Measurements from ENCODE around the gene FUZ. TPM values are rescaled to one million over a fixed set of nuclear protein-coding genes. Genes with fewer than 3 reads are reported as not detected.

The FUZ gene
- total and polyA plus RNA-seq, 2 donors: 16.6 to 20.9 TPM

DNA sequence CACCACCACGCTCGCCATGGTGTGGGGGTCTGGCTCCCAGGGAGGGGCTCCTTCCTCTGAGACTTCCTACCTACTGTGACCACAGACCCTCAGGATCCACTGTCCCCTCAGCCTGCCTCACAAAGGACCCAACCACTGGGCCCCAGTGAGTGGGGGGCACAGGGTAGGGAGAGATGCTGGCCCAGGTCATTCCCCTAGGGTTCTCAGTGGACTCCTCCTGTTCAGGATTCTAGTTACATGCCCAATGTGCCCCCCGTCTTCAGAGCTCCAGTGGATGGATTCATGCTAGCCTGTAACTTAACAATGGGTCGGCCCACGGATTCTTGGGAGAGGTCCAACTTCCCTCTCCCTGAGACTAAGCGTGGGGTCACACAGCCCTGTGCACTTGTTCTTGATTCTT, 49.9 kb downstream of the FUZ start, which contains the start of gene TSKS:
TSKS (minus strand) TSS at position 77 of the 400 bp plus-strand sequence; CDS start at position 18, 59 bp downstream.
- no peak for DNase-seq (ENCODE audit: low read depth in 6 of 9, low spot score in 9 of 9)
- no peaks in the 10 kb centered on the region for H3K27me3 ChIP-seq (ENCODE audit: control insufficient read depth in 2 of 2, insufficient read depth in 1 of 2, low read length in 1 of 2)
- H3K4me3 ChIP-seq (ENCODE audit: low read length in 2 of 2): no peak within 1 kb of the TSS
- no peaks in the 10 kb centered on the region for H3K36me3 ChIP-seq (ENCODE audit: control insufficient read depth in 2 of 2, insufficient read depth in 2 of 2, low read length in 1 of 2)
- peaks cover 15 to 35% of the 10 kb centered on the region in 2 donors for H3K4me1 ChIP-seq (ENCODE audit: control insufficient read depth in 2 of 2, insufficient read depth in 2 of 2, low read length in 2 of 2)
- peak within 1 kb of the TSS; percentile 70 to 88 for H3K27ac ChIP-seq (ENCODE audit: low read depth in 1 of 2, low read length in 1 of 2)
- no peaks in the 10 kb centered on the region for H3K9me3 ChIP-seq (ENCODE audit: control insufficient read depth in 2 of 2, insufficient read depth in 1 of 2, low read length in 1 of 2)
- WGBS: 98% methylated on average over 6 of the region's 6 CpGs

DNA sequence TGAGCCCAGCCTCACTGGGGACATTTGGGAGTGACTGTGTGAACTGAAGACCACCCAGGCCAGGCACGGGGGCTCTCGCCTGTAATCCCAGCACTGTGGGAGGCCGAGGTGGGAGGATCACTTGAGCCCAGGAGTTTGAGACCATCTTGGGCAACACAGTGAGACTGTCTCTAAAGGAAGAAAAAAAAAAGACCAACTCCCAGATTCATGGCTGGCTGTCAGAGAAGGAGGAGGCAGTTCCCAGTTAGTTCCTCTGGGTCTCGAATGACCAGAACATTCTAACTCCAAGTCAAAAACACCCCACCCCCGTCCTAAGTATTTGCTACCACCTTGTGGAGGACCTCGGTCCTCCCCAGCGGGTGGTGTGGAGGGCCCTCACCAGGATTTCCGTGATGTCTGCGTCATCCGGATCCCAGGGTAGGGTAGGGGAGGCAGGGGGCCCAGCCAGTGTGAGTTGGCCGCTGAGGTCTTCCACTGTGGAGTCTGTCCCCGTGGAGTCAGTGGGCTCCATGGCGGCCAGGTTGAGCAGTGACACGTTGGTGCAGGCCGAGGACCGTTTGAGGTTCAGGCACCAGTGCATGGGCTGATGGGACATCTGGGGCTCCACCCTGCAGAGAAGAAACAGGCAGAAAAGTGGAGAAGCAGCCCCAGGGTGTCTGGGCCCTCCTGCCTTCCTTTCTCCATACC, 51.3 kb downstream of the FUZ start:
- Histone ChIP-seq H3K9me3 (ENCODE audit: control insufficient read depth in 2 of 2, insufficient read depth in 1 of 2, low read length in 1 of 2) (no peaks in the 10 kb centered on the region), H3K4me1 (ENCODE audit: control insufficient read depth in 2 of 2, insufficient read depth in 2 of 2, low read length in 2 of 2) (peaks cover 6 to 25% of the 10 kb centered on the region in 2 donors), H3K27ac (ENCODE audit: low read depth in 1 of 2, low read length in 1 of 2) (peak overlapping the region; percentile 70 to 88), H3K4me3 (ENCODE audit: low read length in 2 of 2) (peak overlapping the region; percentile 15 to 29), H3K36me3 (ENCODE audit: control insufficient read depth in 2 of 2, insufficient read depth in 2 of 2, low read length in 1 of 2) (no peaks in the 10 kb centered on the region), H3K27me3 (ENCODE audit: control insufficient read depth in 2 of 2, insufficient read depth in 1 of 2, low read length in 1 of 2) (no peaks in the 10 kb centered on the region)
- 75% methylated on average over 16 of the region's 16 CpGs for WGBS
- DNase-seq (ENCODE audit: low read depth in 6 of 9, low spot score in 9 of 9): peak in 4 of 9 donors; percentile 17 to 53 (median 32)

DNA sequence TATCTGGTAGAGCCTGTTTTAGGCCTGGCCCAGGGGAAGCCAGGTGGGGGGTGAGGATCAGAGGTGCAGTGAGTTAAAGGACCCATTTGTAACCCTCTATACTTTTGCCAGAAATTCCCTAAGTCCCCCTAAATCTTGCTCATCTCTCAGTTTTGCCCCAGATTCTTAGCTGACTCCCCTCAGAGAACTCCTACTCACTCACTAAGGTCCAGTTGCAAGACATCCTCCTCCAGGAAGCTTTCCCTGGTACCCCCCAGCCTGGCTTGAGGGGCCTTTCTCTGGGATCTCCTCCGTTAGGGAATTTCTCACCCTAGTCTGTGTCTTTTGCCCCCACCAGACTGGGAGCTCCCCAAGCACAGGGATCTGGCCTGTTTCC, 51.9 kb downstream of the FUZ start:
- DNase-seq (ENCODE audit: low read depth in 6 of 9, low spot score in 9 of 9): no peak
- Histone ChIP-seq H3K4me3 (ENCODE audit: low read length in 2 of 2) (no peak overlapping the region), H3K9me3 (ENCODE audit: control insufficient read depth in 2 of 2, insufficient read depth in 1 of 2, low read length in 1 of 2) (peaks cover 0 to under 1% of the 10 kb centered on the region in 2 donors), H3K27me3 (ENCODE audit: control insufficient read depth in 2 of 2, insufficient read depth in 1 of 2, low read length in 1 of 2) (no peaks in the 10 kb centered on the region), H3K4me1 (ENCODE audit: control insufficient read depth in 2 of 2, insufficient read depth in 2 of 2, low read length in 2 of 2) (peaks cover 6 to 25% of the 10 kb centered on the region in 2 donors), H3K27ac (ENCODE audit: low read depth in 1 of 2, low read length in 1 of 2) (peak overlapping the region in 1 of 2 donors; percentile 88), H3K36me3 (ENCODE audit: control insufficient read depth in 2 of 2, insufficient read depth in 2 of 2, low read length in 1 of 2) (no peaks in the 10 kb centered on the region)
- 95% methylated on average over 1 of the region's 1 CpG for WGBS

DNA sequence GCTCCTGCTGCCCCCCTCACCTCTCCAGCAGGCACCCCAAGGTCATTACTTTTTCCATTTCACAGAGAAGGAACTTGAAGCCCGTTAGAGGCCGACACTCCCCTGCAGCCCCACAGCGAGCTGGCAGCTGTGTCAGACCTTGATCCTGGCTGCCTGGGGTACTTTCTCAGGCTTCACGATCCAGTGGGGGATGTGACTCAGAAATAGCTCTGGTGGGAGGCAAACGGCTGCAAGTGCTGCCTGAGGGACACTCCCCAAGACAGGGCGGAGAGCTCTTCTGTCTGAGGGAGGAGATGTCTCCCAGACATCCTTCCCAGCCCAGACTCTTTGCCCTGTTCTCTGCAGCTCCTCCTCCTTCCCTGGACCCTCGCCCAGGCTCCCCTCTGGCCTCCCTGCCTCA, 54.8 kb downstream of the FUZ start:
- H3K27ac ChIP-seq (ENCODE audit: low read depth in 1 of 2, low read length in 1 of 2): no peak overlapping the region

More for the DNA sequence above, 54.8 kb downstream of the FUZ start:
- Histone ChIP-seq H3K9me3 (ENCODE audit: control insufficient read depth in 2 of 2, insufficient read depth in 1 of 2, low read length in 1 of 2) (peaks cover 0 to 8% of the 10 kb centered on the region in 2 donors), H3K4me3 (ENCODE audit: low read length in 2 of 2) (no peak overlapping the region), H3K4me1 (ENCODE audit: control insufficient read depth in 2 of 2, insufficient read depth in 2 of 2, low read length in 2 of 2) (peaks cover 0 to 15% of the 10 kb centered on the region in 2 donors), H3K36me3 (ENCODE audit: control insufficient read depth in 2 of 2, insufficient read depth in 2 of 2, low read length in 1 of 2) (no peaks in the 10 kb centered on the region), H3K27me3 (ENCODE audit: control insufficient read depth in 2 of 2, insufficient read depth in 1 of 2, low read length in 1 of 2) (no peaks in the 10 kb centered on the region)
- no peak for DNase-seq (ENCODE audit: low read depth in 6 of 9, low spot score in 9 of 9)
- WGBS: 65% methylated on average over 7 of the region's 7 CpGs

Other genes starting within 250 kb of the FUZ start
- gene NOSIP, start 232.7 kb downstream of the FUZ start, total RNA-seq: 137 TPM
- 156 TPM for gene NOSIP, start 232.7 kb downstream of the FUZ start, polyA plus RNA-seq
- 2.2 TPM for gene PRRG2, start 232.0 kb downstream of the FUZ start, total RNA-seq
- gene PRRG2, start 232.0 kb downstream of the FUZ start, polyA plus RNA-seq: 5.5 TPM
- 2.3 TPM for gene PRR12, start 222.1 kb downstream of the FUZ start, total RNA-seq
- 10.2 TPM for gene PRR12, start 222.1 kb downstream of the FUZ start, polyA plus RNA-seq
- 12.7 TPM for gene RRAS, start 173.1 kb downstream of the FUZ start, total RNA-seq
- gene RRAS, start 173.1 kb downstream of the FUZ start, polyA plus RNA-seq: 60.9 TPM
- gene SCAF1, start 171.1 kb downstream of the FUZ start, total RNA-seq: 3.2 TPM
- gene SCAF1, start 171.1 kb downstream of the FUZ start, polyA plus RNA-seq: 17.2 TPM
- 83.6 TPM for gene IRF3, start 147.4 kb downstream of the FUZ start, total RNA-seq
- gene IRF3, start 147.4 kb downstream of the FUZ start, polyA plus RNA-seq: 259 TPM
- gene BCL2L12, start 147.4 kb downstream of the FUZ start, total RNA-seq: 18.7 TPM
- 27.1 TPM for gene BCL2L12, start 147.4 kb downstream of the FUZ start, polyA plus RNA-seq
- gene PRMT1, start 136.0 kb downstream of the FUZ start, total RNA-seq: 173 TPM
- gene PRMT1, start 136.0 kb downstream of the FUZ start, polyA plus RNA-seq: 101 TPM
- gene ADM5, start 123.7 kb downstream of the FUZ start, total RNA-seq: 0.47 TPM
- 5.5 TPM for gene ADM5, start 123.7 kb downstream of the FUZ start, polyA plus RNA-seq
- 0.61 TPM for gene CPT1C, start 122.2 kb downstream of the FUZ start, total RNA-seq
- gene CPT1C, start 122.2 kb downstream of the FUZ start, polyA plus RNA-seq: 3.5 TPM
- gene TSKS, start 50.0 kb downstream of the FUZ start, total RNA-seq: 2.6 TPM
- gene TSKS, start 50.0 kb downstream of the FUZ start, polyA plus RNA-seq: 2.4 TPM
- gene AP2A1, start 46.3 kb downstream of the FUZ start, total RNA-seq: 16.5 TPM
- 26.5 TPM for gene AP2A1, start 46.3 kb downstream of the FUZ start, polyA plus RNA-seq
- gene MED25, start 5.0 kb upstream of the FUZ start, total RNA-seq: 7.6 TPM
- gene MED25, start 5.0 kb upstream of the FUZ start, polyA plus RNA-seq: 48.0 TPM
- gene PTOV1, start 37.9 kb upstream of the FUZ start, total RNA-seq: 63.6 TPM
- 125 TPM for gene PTOV1, start 37.9 kb upstream of the FUZ start, polyA plus RNA-seq
- 28.4 TPM for gene PNKP, start 54.3 kb upstream of the FUZ start, total RNA-seq
- gene PNKP, start 54.3 kb upstream of the FUZ start, polyA plus RNA-seq: 85.3 TPM
- 4.4 TPM for gene AKT1S1, start 64.1 kb upstream of the FUZ start, total RNA-seq
- 27.9 TPM for gene AKT1S1, start 64.1 kb upstream of the FUZ start, polyA plus RNA-seq
- gene TBC1D17, start 64.4 kb upstream of the FUZ start, total RNA-seq: 2.9 TPM
- 69.7 TPM for gene TBC1D17, start 64.4 kb upstream of the FUZ start, polyA plus RNA-seq
- 8.6 TPM for gene IL4I1, start 83.6 kb upstream of the FUZ start, total RNA-seq
- 11.5 TPM for gene IL4I1, start 83.6 kb upstream of the FUZ start, polyA plus RNA-seq
- 16.0 TPM for gene ATF5, start 115.9 kb upstream of the FUZ start, total RNA-seq
- gene ATF5, start 115.9 kb upstream of the FUZ start, polyA plus RNA-seq: 53.9 TPM
- 46.7 TPM for gene NUP62, start 116.2 kb upstream of the FUZ start, total RNA-seq
- gene NUP62, start 116.2 kb upstream of the FUZ start, polyA plus RNA-seq: 24.9 TPM
- 0.14 TPM for gene SIGLEC11, start 147.9 kb upstream of the FUZ start, total RNA-seq
- 0.98 TPM for gene SIGLEC11, start 147.9 kb upstream of the FUZ start, polyA plus RNA-seq
- gene VRK3, start 212.1 kb upstream of the FUZ start, total RNA-seq: 41.3 TPM
- gene VRK3, start 212.1 kb upstream of the FUZ start, polyA plus RNA-seq: 27.2 TPM
- 5.7 TPM for gene ZNF473, start 212.7 kb upstream of the FUZ start, total RNA-seq
- gene ZNF473, start 212.7 kb upstream of the FUZ start, polyA plus RNA-seq: 2.5 TPM

Data from thymus (tissue), 11 donors.